Measurements from ENCODE around the gene SAMD4B.

DNA sequence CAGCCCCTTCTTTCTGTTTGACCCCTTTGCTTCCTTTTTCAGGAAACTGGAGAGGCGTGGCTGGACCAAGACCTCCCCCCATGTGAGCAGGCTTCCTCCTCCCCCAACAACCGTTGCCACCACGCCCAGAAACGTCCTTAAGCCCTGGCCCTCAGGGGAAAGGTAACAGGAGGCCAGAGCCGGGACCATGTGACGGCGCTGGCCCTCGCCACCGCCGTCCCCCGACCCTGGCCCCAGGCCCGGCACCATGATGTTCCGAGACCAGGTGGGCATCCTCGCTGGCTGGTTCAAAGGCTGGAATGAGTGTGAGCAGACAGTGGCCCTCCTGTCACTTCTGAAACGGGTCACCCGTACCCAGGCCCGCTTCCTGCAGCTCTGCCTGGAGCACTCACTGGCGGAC is 14.4 kb downstream of the SAMD4B start:
- no peak for TF ChIP-seq POLR2A (IDR thresholded peaks at IDR 0.05)
- TF ChIP-seq, protein P1, sequence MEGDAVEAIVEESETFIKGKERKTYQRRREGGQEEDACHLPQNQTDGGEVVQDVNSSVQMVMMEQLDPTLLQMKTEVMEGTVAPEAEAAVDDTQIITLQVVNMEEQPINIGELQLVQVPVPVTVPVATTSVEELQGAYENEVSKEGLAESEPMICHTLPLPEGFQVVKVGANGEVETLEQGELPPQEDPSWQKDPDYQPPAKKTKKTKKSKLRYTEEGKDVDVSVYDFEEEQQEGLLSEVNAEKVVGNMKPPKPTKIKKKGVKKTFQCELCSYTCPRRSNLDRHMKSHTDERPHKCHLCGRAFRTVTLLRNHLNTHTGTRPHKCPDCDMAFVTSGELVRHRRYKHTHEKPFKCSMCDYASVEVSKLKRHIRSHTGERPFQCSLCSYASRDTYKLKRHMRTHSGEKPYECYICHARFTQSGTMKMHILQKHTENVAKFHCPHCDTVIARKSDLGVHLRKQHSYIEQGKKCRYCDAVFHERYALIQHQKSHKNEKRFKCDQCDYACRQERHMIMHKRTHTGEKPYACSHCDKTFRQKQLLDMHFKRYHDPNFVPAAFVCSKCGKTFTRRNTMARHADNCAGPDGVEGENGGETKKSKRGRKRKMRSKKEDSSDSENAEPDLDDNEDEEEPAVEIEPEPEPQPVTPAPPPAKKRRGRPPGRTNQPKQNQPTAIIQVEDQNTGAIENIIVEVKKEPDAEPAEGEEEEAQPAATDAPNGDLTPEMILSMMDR (IDR thresholded peaks at IDR 0.05): no peak
